Vagina (tissue), 2 donors: ENCODE results near the gene LMBR1. TPM values are rescaled to one million over a fixed set of nuclear protein-coding genes. Genes with fewer than 3 reads are reported as not detected.

ENCODE experiments used
- DNase-seq, 2 donors: peaks; one replicate each; pipeline ENCODE4 v3.0.0-alpha.2; 2017; ENCODE audit errors: extremely low spot score in 2 of 2
- H3K27ac ChIP-seq: fragments of 200-600 bp; sonication (generic); one replicate; pipeline ENCODE4 v1.5.1; 2019
- H3K27me3 ChIP-seq: fragments of 200-600 bp; sonication (generic); one replicate; pipeline ENCODE4 v1.5.1; 2019
- H3K36me3 ChIP-seq, 2 donors: fragments of 200-600 bp; sonication (generic); one replicate each; pipeline ENCODE4 v1.5.1; 2017 to 2019
- H3K4me1 ChIP-seq: fragments of 200-600 bp; sonication (generic); one replicate; pipeline ENCODE4 v1.5.1; 2019
- H3K4me3 ChIP-seq, 2 donors: fragments of 200-600 bp; sonication (generic); 1 replicate in 1 of 2; 2 replicates in 1 of 2; pipeline ENCODE4 v1.5.1; 2016 to 2019
- H3K9me3 ChIP-seq: fragments of 200-600 bp; sonication (generic); one replicate; pipeline ENCODE4 v1.5.1; 2019
- POLR2A ChIP-seq, 2 donors: fragments of 450-650 bp; IDR thresholded peaks; one replicate each; pipeline ENCODE4 v1.6.1; 2017; ENCODE audit warnings: antibody characterized with exemption in 2 of 2, mild to moderate bottlenecking in 2 of 2, moderate library complexity in 2 of 2
- POLR2AphosphoS5 ChIP-seq, 2 donors: sonication (generic); formaldehyde crosslinking; IDR thresholded peaks; one replicate each; pipeline ENCODE4 v1.9.0; 2017; ENCODE audit warnings: antibody characterized with exemption in 2 of 2, mild to moderate bottlenecking in 2 of 2, low read depth in 1 of 2; ENCODE audit not compliant: insufficient read depth in 1 of 2
- intact Hi-C: fragments of 100-400 bp; cut with DNase I; formaldehyde crosslinking; loops from one replicate; pipeline ENCODE4 v1.15.1; 2023
- total RNA-seq: library from RNA; depleted of rRNA; stranded (reverse); fragments of >200 nt; gene quantifications from one replicate; pipeline ENCODE4 v1.2.3, GENCODE V29; 2016
- TF ChIP-seq, protein P1 (sequence below), 3 experiments: fragments of 450-650 bp in 2 of 3; fragments of 200-600 bp in 1 of 3; sonication (generic) in 1 of 3; IDR thresholded peaks; one replicate each; pipeline ENCODE4 v1.5.1; 2017 to 2019; ENCODE audit warnings: antibody characterized with exemption in 3 of 3, mild to moderate bottlenecking in 2 of 3, moderate library complexity in 2 of 3

The LMBR1 gene
- total RNA-seq, 1 donor from 2014 or later, result 45.7 TPM

DNA sequence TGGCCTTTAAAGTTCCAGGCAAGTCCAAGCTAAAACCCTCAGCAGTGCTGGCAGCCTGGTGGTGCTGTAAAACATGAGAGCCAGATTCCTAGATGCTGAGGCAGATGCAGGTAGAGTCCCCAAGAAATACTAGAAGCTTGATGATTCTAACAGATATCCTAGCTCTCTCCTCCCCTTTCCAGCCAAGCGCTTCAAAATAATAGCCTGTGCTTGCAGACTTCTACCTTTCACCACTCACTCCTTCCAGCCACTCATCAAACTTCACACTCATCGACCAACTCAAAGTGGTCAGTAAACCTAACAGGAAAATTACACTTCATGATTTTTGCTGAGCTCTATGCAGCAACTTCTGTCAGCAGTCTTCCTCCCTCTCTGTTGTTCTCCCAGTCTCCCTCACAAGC, 50.2 kb downstream of the LMBR1 start:
- Histone ChIP-seq H3K36me3 (no peaks in the 10 kb centered on the region), H3K4me1 (no peaks in the 10 kb centered on the region), H3K4me3 (no peak overlapping the region), H3K9me3 (no peaks in the 10 kb centered on the region), H3K27me3 (no peaks in the 10 kb centered on the region), H3K27ac (no peak overlapping the region)
- TF ChIP-seq POLR2A (IDR thresholded peaks at IDR 0.05) (no peak), POLR2AphosphoS5 (IDR thresholded peaks at IDR 0.05; ENCODE audit: insufficient read depth in 1 of 2, low read depth in 1 of 2) (no peak)
- TF ChIP-seq, protein P1, sequence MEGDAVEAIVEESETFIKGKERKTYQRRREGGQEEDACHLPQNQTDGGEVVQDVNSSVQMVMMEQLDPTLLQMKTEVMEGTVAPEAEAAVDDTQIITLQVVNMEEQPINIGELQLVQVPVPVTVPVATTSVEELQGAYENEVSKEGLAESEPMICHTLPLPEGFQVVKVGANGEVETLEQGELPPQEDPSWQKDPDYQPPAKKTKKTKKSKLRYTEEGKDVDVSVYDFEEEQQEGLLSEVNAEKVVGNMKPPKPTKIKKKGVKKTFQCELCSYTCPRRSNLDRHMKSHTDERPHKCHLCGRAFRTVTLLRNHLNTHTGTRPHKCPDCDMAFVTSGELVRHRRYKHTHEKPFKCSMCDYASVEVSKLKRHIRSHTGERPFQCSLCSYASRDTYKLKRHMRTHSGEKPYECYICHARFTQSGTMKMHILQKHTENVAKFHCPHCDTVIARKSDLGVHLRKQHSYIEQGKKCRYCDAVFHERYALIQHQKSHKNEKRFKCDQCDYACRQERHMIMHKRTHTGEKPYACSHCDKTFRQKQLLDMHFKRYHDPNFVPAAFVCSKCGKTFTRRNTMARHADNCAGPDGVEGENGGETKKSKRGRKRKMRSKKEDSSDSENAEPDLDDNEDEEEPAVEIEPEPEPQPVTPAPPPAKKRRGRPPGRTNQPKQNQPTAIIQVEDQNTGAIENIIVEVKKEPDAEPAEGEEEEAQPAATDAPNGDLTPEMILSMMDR (IDR thresholded peaks at IDR 0.05), result no peak
- intact Hi-C loops, result no loop called here
- DNase-seq, result no peak

DNA sequence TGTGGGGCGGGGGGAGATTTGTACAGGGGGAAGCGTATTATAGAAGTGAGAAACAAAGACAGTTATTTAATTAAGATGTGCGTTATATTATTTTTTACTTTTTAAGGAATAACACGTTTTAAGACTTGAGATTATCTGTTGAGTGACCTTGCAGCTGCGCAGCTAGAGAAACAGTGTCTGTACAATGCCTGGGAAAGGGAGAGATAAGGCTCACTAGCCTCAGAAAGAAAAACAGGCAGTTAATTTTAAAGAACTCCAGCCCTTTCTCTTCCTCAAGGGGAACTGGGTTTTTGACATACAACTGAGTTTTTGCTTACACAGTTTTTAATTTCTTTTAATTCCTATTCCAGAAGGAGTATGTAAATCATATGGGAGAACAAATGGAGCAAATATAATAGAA, 50.7 kb downstream of the LMBR1 start:
- DNase-seq, result no peak
- no peaks in the 10 kb centered on the region for H3K4me1 ChIP-seq
- intact Hi-C loops, result no loop called here
- no peak overlapping the region for H3K27ac ChIP-seq
- H3K9me3 ChIP-seq, result no peaks in the 10 kb centered on the region
- TF ChIP-seq, protein P1 (IDR thresholded peaks at IDR 0.05), result no peak
- TF ChIP-seq POLR2A (IDR thresholded peaks at IDR 0.05) (no peak), POLR2AphosphoS5 (IDR thresholded peaks at IDR 0.05; ENCODE audit: insufficient read depth in 1 of 2, low read depth in 1 of 2) (no peak)
- no peaks in the 10 kb centered on the region for H3K27me3 ChIP-seq
- no peaks in the 10 kb centered on the region for H3K36me3 ChIP-seq
- H3K4me3 ChIP-seq, result no peak overlapping the region

DNA sequence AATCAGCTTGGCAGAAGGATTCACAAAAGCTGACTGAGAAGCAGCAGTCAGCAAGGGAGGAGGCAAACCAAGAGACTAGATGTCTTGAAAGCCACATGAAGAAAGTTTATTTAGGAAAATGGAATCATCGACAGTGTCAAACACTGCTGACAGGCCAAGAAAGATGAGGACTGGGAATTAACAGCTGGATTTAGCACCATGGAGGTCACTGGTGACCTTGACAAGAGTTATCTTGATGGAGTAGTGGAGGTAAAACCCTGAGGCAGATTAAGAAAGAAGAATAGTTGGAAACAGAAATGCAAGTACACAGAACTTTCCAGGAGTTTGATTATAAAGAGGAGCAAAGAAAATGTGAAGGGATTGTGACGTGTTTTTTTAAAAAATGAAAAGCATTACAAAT, 51.5 kb downstream of the LMBR1 start:
- Histone ChIP-seq H3K27ac (no peak overlapping the region), H3K4me1 (no peaks in the 10 kb centered on the region), H3K4me3 (no peak overlapping the region), H3K27me3 (no peaks in the 10 kb centered on the region), H3K9me3 (no peaks in the 10 kb centered on the region), H3K36me3 (no peaks in the 10 kb centered on the region)
- intact Hi-C loops, result no loop called here
- DNase-seq, result no peak
- TF ChIP-seq POLR2A (IDR thresholded peaks at IDR 0.05), result no peak
- TF ChIP-seq POLR2AphosphoS5 (IDR thresholded peaks at IDR 0.05; ENCODE audit: insufficient read depth in 1 of 2, low read depth in 1 of 2), result no peak
- TF ChIP-seq, protein P1 (IDR thresholded peaks at IDR 0.05), result no peak

DNA sequence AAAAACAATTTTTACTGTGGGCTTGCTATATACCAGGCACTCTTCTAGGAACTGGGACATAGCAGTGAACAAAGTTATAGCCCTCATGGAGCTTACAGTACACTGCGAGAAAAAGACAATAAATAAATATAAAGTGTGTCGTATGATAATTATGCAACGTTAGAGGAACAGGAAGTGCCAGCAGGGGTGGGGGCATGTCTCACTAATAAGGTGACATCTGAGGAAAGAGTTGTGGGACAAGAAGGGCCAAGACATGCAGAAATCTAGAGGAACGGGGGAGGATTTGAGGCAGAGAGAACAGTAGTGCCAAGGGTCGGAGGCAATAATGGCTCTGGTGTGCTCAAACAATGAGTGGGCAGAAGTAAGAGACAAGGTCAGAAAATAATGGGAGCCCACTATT, 52.8 kb downstream of the LMBR1 start:
- H3K27ac ChIP-seq, result no peak overlapping the region
- no peaks in the 10 kb centered on the region for H3K36me3 ChIP-seq
- H3K4me1 ChIP-seq, result no peaks in the 10 kb centered on the region
- TF ChIP-seq, protein P1 (IDR thresholded peaks at IDR 0.05), result no peak
- TF ChIP-seq POLR2AphosphoS5 (IDR thresholded peaks at IDR 0.05; ENCODE audit: insufficient read depth in 1 of 2, low read depth in 1 of 2) (no peak), POLR2A (IDR thresholded peaks at IDR 0.05) (no peak)
- no peak overlapping the region for H3K4me3 ChIP-seq
- H3K27me3 ChIP-seq, result no peaks in the 10 kb centered on the region
- intact Hi-C loops, result no loop called here
- no peaks in the 10 kb centered on the region for H3K9me3 ChIP-seq
- no peak for DNase-seq

DNA sequence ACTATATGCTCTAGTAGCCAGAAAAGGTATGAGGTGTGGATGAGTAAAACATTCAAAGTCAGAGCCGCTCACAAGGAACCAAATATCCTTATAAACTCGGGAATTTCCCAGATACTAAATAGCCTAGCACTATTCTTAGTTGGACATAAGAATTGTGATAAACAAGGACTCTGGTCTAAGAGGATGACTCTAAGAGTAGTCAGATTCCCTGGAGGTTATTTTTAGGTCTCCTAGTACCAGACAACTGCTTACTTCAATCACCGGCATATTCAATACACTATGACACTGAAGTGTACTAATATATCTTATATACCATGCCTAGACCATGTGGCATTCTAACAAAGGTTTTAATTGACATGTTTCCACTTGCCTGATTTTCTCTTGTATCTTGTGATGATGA, 56.5 kb downstream of the LMBR1 start:
- H3K4me1 ChIP-seq, result no peaks in the 10 kb centered on the region
- no peaks in the 10 kb centered on the region for H3K9me3 ChIP-seq
- peaks cover 0 to 14% of the 10 kb centered on the region in 2 donors for H3K36me3 ChIP-seq
- intact Hi-C loops, result no loop called here
- TF ChIP-seq, protein P1 (IDR thresholded peaks at IDR 0.05), result no peak
- TF ChIP-seq POLR2AphosphoS5 (IDR thresholded peaks at IDR 0.05; ENCODE audit: insufficient read depth in 1 of 2, low read depth in 1 of 2) (no peak), POLR2A (IDR thresholded peaks at IDR 0.05) (no peak)
- H3K27me3 ChIP-seq, result no peaks in the 10 kb centered on the region
- no peak overlapping the region for H3K4me3 ChIP-seq
- no peak for DNase-seq
- no peak overlapping the region for H3K27ac ChIP-seq
